HCT116 (cell line): Measurements from ENCODE around the gene MFN2. TPM values are rescaled to one million over a fixed set of nuclear protein-coding genes. Genes with fewer than 3 reads are reported as not detected.
"Not testable (repeated sequence)": the region's sequence is repeated elsewhere in the genome, so short reads cannot be mapped to it uniquely, and the experiment has no call there.

Experiments used
- ATAC-seq: fragments of 200-7000 bp; cut with Tn5 transposase; 2 replicates; pipeline ENCODE4 v1.9.1; 2020; ENCODE audit warnings: mild to moderate bottlenecking, moderate library complexity
- BruUV-seq: library from RNA; stranded (reverse); fragments of 400-500 nt; replicated peaks from 2 replicates; lab custom pipeline; 2021; lab: Mats Ljungman, UMichigan
- CTCF ChIA-PET: fragments of 300-600 bp; sonication (Branson Sonifier 250); formaldehyde crosslinking; loops from one replicate; lab custom pipeline; 2021; ENCODE audit warnings: antibody characterized with exemption; lab: Charles Lee
- POLR2A ChIA-PET: fragments of 300-600, 350-600 bp; sonication (Branson Sonifier 250); formaldehyde crosslinking; loops from one replicate; lab custom pipeline; 2021; ENCODE audit warnings: antibody characterized with exemption; lab: Charles Lee
- RAD21 ChIA-PET, 2 experiments: fragments of 300-600 bp; sonication (Branson Sonifier 250); formaldehyde crosslinking; loops; one replicate each; lab custom pipeline; 2023; ENCODE audit warnings: low total read pairs in 2 of 2; ENCODE audit not compliant: uncharacterized antibody in 2 of 2, unreplicated experiment in 2 of 2, low non-redundant PET in 1 of 2; lab: Charles Lee
- DNase-seq: peaks from one replicate; pipeline ENCODE4 v3.0.0-alpha.2; 2010; ENCODE audit warnings: low read depth, low spot score
- H2AFZ ChIP-seq: fragments of 200-600 bp; shearing (Covaris generic), sonication (generic); 2 replicates; pipeline ENCODE4 v1.6.1; 2017; ENCODE audit warnings: low read depth, mixed run types, mixed read lengths, antibody characterized with exemption, low read length; ENCODE audit not compliant: poor library complexity, severe bottlenecking
- H3K27ac ChIP-seq: 2 replicates; pipeline ENCODE4 v1.5.1; 2012; ENCODE audit warnings: low read depth, low read length
- H3K27me3 ChIP-seq: fragments of 200-600 bp; sonication (generic); 2 replicates; pipeline ENCODE4 v1.6.1; 2016; ENCODE audit warnings: mixed run types, low read length, mixed read lengths; ENCODE audit not compliant: insufficient read depth
- H3K36me3 ChIP-seq, 2 experiments: fragments of 200-500 bp in 1 of 2; fragments of 200-600 bp in 1 of 2; sonication (Bioruptor generic) in 1 of 2; sonication (generic) in 1 of 2; 2 replicates each; pipeline versions ENCODE4 v1.5.1 to v1.6.1; 2014 to 2016; ENCODE audit warnings: low read length in 2 of 2, inconsistent platforms in 1 of 2, mixed read lengths in 1 of 2, mixed run types in 1 of 2; ENCODE audit not compliant: insufficient read depth in 2 of 2, control insufficient read depth in 1 of 2
- H3K4me1 ChIP-seq, 2 experiments: fragments of 200-600 bp in 1 of 2; sonication (generic) in 1 of 2; 2 replicates each; pipeline versions ENCODE4 v1.5.1 to v1.6.1; 2012 to 2017; ENCODE audit warnings: low read length in 2 of 2, inconsistent platforms in 1 of 2, mild to moderate bottlenecking in 1 of 2, mixed read lengths in 1 of 2, mixed run types in 1 of 2, moderate library complexity in 1 of 2; ENCODE audit not compliant: insufficient read depth in 2 of 2, control insufficient read depth in 1 of 2
- H3K4me2 ChIP-seq: fragments of 200-600 bp; sonication (generic); 2 replicates; pipeline ENCODE4 v1.6.1; 2017; ENCODE audit warnings: mixed run types, low read length, mixed read lengths
- H3K4me3 ChIP-seq, 2 experiments: fragments of 200-600 bp in 1 of 2; sonication (generic) in 1 of 2; replicated peaks in 1 of 2; 2 replicates each; pipeline ENCODE4 v1.5.1; 2011 to 2016; ENCODE audit warnings: low read length in 2 of 2, control low read depth in 1 of 2, low read depth in 1 of 2, mild to moderate bottlenecking in 1 of 2, mixed read lengths in 1 of 2, mixed run types in 1 of 2
- H3K79me2 ChIP-seq: fragments of 200-600 bp; sonication (generic); 2 replicates; pipeline ENCODE4 v1.6.1; 2017; ENCODE audit warnings: mild to moderate bottlenecking, mixed run types, low read length, moderate library complexity, mixed read lengths; ENCODE audit not compliant: insufficient read depth
- H3K9ac ChIP-seq: fragments of 200-600 bp; sonication (generic); 2 replicates; pipeline ENCODE4 v1.6.1; 2016; ENCODE audit warnings: low read length, mixed read lengths
- H3K9me2 ChIP-seq: fragments of 200-600 bp; sonication (generic), shearing (Covaris generic); 2 replicates; pipeline ENCODE4 v1.6.1; 2017; ENCODE audit warnings: mixed run types, mild to moderate bottlenecking, moderate library complexity; ENCODE audit not compliant: insufficient read depth
- H3K9me3 ChIP-seq, 2 experiments: fragments of 200-500 bp in 1 of 2; fragments of 200-600 bp in 1 of 2; sonication (Bioruptor generic) in 1 of 2; sonication (generic) in 1 of 2; 2 replicates each; pipeline ENCODE4 v1.6.1; 2014 to 2017; ENCODE audit warnings: low read length in 2 of 2, mixed read lengths in 2 of 2, inconsistent platforms in 1 of 2, low read depth in 1 of 2, mild to moderate bottlenecking in 1 of 2, mixed run types in 1 of 2, moderate library complexity in 1 of 2; ENCODE audit not compliant: control insufficient read depth in 1 of 2, insufficient read depth in 1 of 2
- H4K20me1 ChIP-seq: fragments of 200-600 bp; sonication (generic), shearing (Covaris generic); 2 replicates; pipeline ENCODE4 v1.6.1; 2017; ENCODE audit warnings: mixed run types, mild to moderate bottlenecking, moderate library complexity; ENCODE audit not compliant: insufficient read depth
- CBX3 ChIP-seq: IDR thresholded peaks from 2 replicates; pipeline ENCODE4 v1.6.1; 2012; ENCODE audit warnings: low read depth
- CTCF ChIP-seq, 3 experiments: fragments of 200-600 bp in 1 of 3; sonication (generic) in 1 of 3; IDR thresholded peaks in 2 of 3; conservative IDR thresholded peaks in 1 of 3; 2 replicates each; pipeline ENCODE4 v1.5.1; 2012 to 2017; ENCODE audit warnings: low read depth in 2 of 3, low read length in 2 of 3, antibody characterized with exemption in 1 of 3, borderline replicate concordance in 1 of 3, control low read depth in 1 of 3, mild to moderate bottlenecking in 1 of 3, mixed read lengths in 1 of 3, mixed run types in 1 of 3, moderate library complexity in 1 of 3; ENCODE audit not compliant: insufficient read depth in 1 of 3
- EGR1 ChIP-seq: IDR thresholded peaks from 2 replicates; pipeline ENCODE4 v1.6.1; 2012; ENCODE audit warnings: low read depth
- ELF1 ChIP-seq: IDR thresholded peaks from 2 replicates; pipeline ENCODE4 v1.6.1; 2012; ENCODE audit warnings: low read depth, borderline replicate concordance
- EZH2 ChIP-seq: fragments of 200-600 bp; sonication (generic); IDR thresholded peaks from 2 replicates; pipeline ENCODE4 v1.6.1; 2017; ENCODE audit warnings: antibody characterized with exemption, mixed run types
- EZH2phosphoT487 ChIP-seq: fragments of 200-600 bp; IDR thresholded peaks from 2 replicates; pipeline ENCODE4 v1.6.1; 2018; ENCODE audit warnings: antibody characterized with exemption, borderline replicate concordance
- FOSL1 ChIP-seq: IDR thresholded peaks from 2 replicates; pipeline ENCODE4 v1.6.1; 2012; ENCODE audit warnings: low read depth
- JUND ChIP-seq: IDR thresholded peaks from 2 replicates; pipeline ENCODE4 v1.6.1; 2012
- MAX ChIP-seq: IDR thresholded peaks from 2 replicates; pipeline ENCODE4 v1.6.1; 2012
- POLR2A ChIP-seq: IDR thresholded peaks from 2 replicates; pipeline ENCODE4 v1.7.0; 2011; ENCODE audit warnings: borderline replicate concordance; ENCODE audit not compliant: insufficient read depth, insufficient read length; ENCODE audit errors: extremely low read depth
- POLR2AphosphoS5 ChIP-seq: IDR thresholded peaks from 2 replicates; pipeline ENCODE4 v1.6.1; 2011; ENCODE audit warnings: mild to moderate bottlenecking, low read depth, low read length, moderate library complexity
- RAD21 ChIP-seq: IDR thresholded peaks from 2 replicates; pipeline ENCODE4 v1.6.1; 2012; ENCODE audit warnings: low read depth, mild to moderate bottlenecking
- SIN3A ChIP-seq: IDR thresholded peaks from 2 replicates; pipeline ENCODE4 v1.6.1; 2012; ENCODE audit warnings: low read depth
- SP1 ChIP-seq: IDR thresholded peaks from 2 replicates; pipeline ENCODE4 v1.6.1; 2012; ENCODE audit warnings: low read depth
- SRF ChIP-seq: IDR thresholded peaks from 2 replicates; pipeline ENCODE4 v1.6.1; 2012; ENCODE audit warnings: low read depth
- TCF7L2 ChIP-seq: IDR thresholded peaks from 2 replicates; pipeline ENCODE4 v1.7.0; 2011; ENCODE audit warnings: borderline replicate concordance, inconsistent platforms; ENCODE audit not compliant: insufficient read depth, insufficient read length; ENCODE audit errors: extremely low read depth
- ZBTB33 ChIP-seq: IDR thresholded peaks from 2 replicates; pipeline ENCODE4 v1.6.1; 2011; ENCODE audit warnings: mild to moderate bottlenecking, low read length, moderate library complexity; ENCODE audit not compliant: insufficient replicate concordance; ENCODE audit errors: extremely low read depth
- ZFX ChIP-seq: fragments of 450-650 bp; IDR thresholded peaks from 2 replicates; pipeline ENCODE4 v1.6.1; 2017
- ZNF274 ChIP-seq: fragments of 200-500 bp; sonication (Bioruptor generic); IDR thresholded peaks from 2 replicates; pipeline ENCODE4 v1.6.1; 2014; ENCODE audit warnings: mild to moderate bottlenecking, low read depth, low read length, inconsistent platforms
- intact Hi-C: fragments of 100-400 bp; cut with micrococcal nuclease; formaldehyde crosslinking; loops from 2 replicates; pipeline ENCODE4 v1.10.0; 2022
- total RNA-seq: library from RNA; stranded (reverse); gene quantifications from one replicate; pipeline ENCODE4 v1.2.1, GENCODE V29; 2021; ENCODE audit not compliant: unreplicated experiment

Gene MFN2
- total RNA-seq, 1 experiment from 2014 or later: 83.0 TPM

- CTCF ChIA-PET: interaction anchor here (0.9 to 2.0 kb wide), 2 partner anchors 13 to 65 kb away, joined by 3 to 10 read pairs; partner anchors contain the start of gene MIIP
- RAD21 ChIA-PET: no interaction called here
- POLR2A ChIA-PET: interaction anchor here (4.6 kb wide), 1 partner anchor 123 kb away, joined by 28 read pairs; no protein-coding TSS in a partner anchor
- ATAC-seq (no peak), DNase-seq (no peak)
- Histone ChIP-seq H3K4me3 (no peak overlapping the region), H3K27me3 (no peaks in the 10 kb centered on the region), H3K9me2 (no peaks in the 10 kb centered on the region), H3K4me1 (no peaks in the 10 kb centered on the region), H3K27ac (no peak overlapping the region), H3K9ac (no peak overlapping the region), H3K4me2 (no peak overlapping the region), H4K20me1 (no peaks in the 10 kb centered on the region), H3K79me2 (no peaks in the 10 kb centered on the region), H3K36me3 (peaks cover 3 to 6% of the 10 kb centered on the region in 2 experiments; a peak in 3 of 4 replicates), H2AFZ (no peak overlapping the region), H3K9me3 (no peaks in the 10 kb centered on the region)
- intact Hi-C loops: loop anchor here (5.0 kb wide), 1 partner anchor 65 kb away; no protein-coding TSS in a partner anchor
- TF ChIP-seq SIN3A (no peak), SRF (no peak), JUND (no peak), SP1 (no peak), ELF1 (no peak), EZH2 (no peak), MAX (no peak), POLR2AphosphoS5 (no peak), EZH2phosphoT487 (no peak), ZBTB33 (no peak), ZFX (no peak), EGR1 (no peak), CBX3 (no peak), ZNF274 (no peak), FOSL1 (no peak), RAD21 (no peak), POLR2A (no peak), CTCF (IDR thresholded peaks at IDR 0.05 in 2 of 3, conservative IDR thresholded peaks at IDR 0.05 in 1 of 3; ENCODE audit: borderline replicate concordance in 1 of 3, insufficient read depth in 1 of 3, low read depth in 2 of 3, low read length in 2 of 3) (no peak), TCF7L2 (no peak)
- no TSS peak for BruUV-seq
Measured at GRCh38 chr1:12032161-12032621, 51.9 kb downstream of the MFN2 start.

DNA sequence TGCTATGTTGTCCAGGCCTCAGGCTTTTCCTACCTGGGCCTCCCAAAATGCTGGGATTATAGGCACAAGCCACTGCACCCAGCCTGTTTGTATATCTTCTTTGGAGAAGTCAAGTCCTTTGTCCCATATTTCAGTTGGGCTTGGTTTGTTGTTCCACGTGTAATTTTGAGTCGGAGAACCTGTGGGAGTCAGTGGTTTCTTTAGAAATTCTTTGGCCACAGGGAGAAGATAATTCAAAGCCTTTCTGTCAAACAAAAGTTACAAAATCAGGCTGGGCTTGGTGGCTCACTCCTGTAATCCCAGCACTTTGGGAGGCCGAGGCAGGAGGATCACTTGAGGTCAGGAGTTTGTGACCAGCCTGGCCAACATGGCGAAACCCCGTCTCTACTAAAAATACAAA, 53.2 kb downstream of the MFN2 start:
- H4K20me1 ChIP-seq, H3K4me2 ChIP-seq, H3K9me2 ChIP-seq, RAD21 ChIA-PET, H3K27me3 ChIP-seq, ATAC-seq, H3K79me2 ChIP-seq, H2AFZ ChIP-seq, H3K9ac ChIP-seq, H3K27ac ChIP-seq, H3K4me1 ChIP-seq, DNase-seq, H3K36me3 ChIP-seq, H3K9me3 ChIP-seq, H3K4me3 ChIP-seq, BruUV-seq, CTCF ChIA-PET: not testable (repeated sequence)
- intact Hi-C loops: loop anchor here (5.0 kb wide), 1 partner anchor 66 kb away; no protein-coding TSS in a partner anchor
- POLR2A ChIA-PET: interaction anchor here (0.6 to 4.6 kb wide), 3 partner anchors 15 to 124 kb away, joined by 3 to 28 read pairs (median 4); no protein-coding TSS in a partner anchor
